ENCODE results near the gene FOXN3. TPM values are rescaled to one million over a fixed set of nuclear protein-coding genes. Genes with fewer than 3 reads are reported as not detected.

The FOXN3 gene
- total RNA-seq, 1 donor from 2014 or later: 46.9 TPM

- no peak for DNase-seq
Observed at GRCh38 chr14:89249065-89249695, 167.9 kb downstream of the FOXN3 start.

GRCh38 chr14:89248411-89249064 is 168.5 kb downstream of the FOXN3 start:
- DNase-seq: no peak

DNA sequence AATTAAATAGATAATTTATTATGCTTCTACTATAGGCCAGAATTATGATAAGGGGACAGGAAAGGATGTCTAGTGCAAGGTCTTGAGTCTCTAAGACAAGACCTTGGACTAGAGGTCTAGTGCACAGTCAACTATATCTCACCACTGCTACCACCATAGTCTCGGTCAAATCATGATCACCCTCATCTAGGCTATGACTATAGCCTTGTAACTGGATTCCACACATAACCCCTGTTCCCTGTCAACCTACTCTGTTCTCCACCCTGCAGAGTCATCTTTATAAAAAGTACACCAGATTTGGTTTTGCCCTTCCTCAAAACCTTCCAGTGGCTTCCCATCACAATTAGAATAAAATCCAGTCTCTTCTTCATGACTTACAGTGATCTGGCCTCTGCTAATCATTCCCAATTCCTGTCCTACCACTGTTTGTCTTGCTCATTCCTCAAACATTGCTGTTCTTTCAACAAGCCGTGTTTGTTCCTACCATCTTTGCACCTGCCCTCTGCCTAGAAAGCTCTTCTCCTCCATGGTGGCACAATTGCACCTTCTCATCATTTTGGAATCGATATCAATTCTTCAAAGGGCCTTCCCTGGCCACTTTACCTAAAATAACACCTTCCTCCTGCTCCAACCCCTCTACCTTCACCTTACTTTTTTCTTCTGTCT is 169.4 kb downstream of the FOXN3 start:
- DNase-seq: no peak

GRCh38 chr14:89246290-89246689 is 170.7 kb downstream of the FOXN3 start:
- DNase-seq: no peak

DNA sequence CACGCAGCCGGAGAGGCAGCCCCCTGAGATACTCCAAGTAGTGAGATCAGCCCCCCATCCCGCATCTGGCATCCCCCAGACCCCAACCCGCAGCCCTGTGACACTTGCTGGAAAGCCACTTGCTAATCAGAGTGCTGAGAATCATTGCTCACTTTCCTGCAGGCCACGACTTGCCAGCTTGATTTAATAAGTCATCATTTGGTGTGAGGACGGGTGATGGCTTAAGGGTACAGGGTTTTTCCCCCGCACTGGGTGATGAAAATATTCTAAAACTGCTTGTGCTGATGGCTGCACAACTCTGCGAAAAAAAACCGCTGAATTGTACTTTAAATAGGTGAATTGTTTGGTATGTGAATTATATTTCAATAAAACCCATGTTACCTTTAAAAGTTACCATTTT is 171.2 kb downstream of the FOXN3 start:
- no peak for DNase-seq

GRCh38 chr14:89244720-89245119 is 172.3 kb downstream of the FOXN3 start:
- no peak for DNase-seq

DNA sequence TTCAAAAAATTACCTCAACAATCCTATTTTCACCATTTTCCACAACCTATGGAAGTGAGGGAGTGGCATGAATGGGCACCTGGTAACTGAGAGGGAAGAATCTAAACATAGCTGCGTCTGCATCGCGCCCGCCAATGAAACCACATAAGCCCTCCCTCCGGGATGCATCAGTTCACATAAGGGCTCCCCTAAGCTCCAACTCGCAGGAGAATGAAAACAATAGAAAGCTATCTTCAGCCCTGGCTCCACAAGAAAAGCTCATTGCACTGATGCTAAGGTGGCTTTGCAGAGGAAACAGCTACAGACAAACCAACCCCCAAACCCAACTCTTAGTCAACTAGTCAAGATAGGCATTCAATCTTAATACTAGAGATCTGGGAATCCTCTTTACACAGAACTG is 173.3 kb downstream of the FOXN3 start:
- DNase-seq: no peak

GRCh38 chr14:89243286-89243685 is 173.7 kb downstream of the FOXN3 start:
- no peak for DNase-seq

DNA sequence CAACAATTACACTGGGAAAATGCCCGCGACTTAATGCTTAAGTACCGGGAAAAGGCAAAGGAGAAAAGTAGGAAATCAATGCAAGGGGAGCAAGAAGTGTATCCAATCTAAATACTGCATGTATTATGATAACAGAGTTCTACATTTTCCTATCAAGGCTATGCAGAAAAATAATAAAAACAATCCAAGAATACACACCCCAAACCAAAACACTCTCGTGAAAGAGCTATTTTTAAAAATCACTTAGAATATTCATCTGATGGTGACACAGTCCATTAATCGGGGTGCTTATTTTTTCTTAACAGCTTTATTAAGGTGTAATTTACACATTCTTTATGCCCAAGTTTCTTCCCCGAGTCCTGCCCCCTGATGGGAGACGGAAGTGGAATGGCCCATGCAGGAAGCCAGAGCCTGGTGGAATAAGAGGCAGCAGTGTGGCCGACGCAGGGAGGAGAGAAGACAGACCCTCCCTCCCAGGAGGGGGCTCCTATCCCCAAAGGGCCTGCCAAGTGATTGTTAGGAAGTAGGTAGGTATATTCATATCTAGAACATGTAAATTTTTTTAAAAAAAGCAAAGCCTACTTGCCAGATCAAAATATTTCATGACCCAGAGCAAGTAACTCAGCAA is 174.3 kb downstream of the FOXN3 start:
- DNase-seq: no peak

GRCh38 chr14:89241934-89242651 is 174.9 kb downstream of the FOXN3 start:
- DNase-seq: no peak

- DNase-seq: no peak
Observed at GRCh38 chr14:89241257-89241656, 175.8 kb downstream of the FOXN3 start.

DNA sequence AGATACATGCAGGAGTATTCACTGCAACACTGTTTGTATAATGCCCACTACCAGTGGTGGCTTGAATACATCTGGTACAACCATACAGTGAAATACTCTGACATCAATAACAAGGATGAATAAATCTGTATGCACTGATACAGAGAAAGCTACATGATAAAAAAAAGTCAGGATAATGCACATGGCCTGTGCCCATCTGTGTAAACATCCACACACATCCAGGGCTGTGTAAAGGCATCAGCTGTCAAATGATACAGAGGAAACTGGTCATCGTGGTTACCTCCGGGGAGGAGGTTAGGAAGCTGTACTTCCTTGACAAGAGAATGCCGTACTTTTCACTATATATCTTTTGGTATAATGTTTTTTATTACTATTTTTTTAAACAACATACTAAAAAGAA is 176.6 kb downstream of the FOXN3 start:
- no peak for DNase-seq

- DNase-seq: no peak
Observed at GRCh38 chr14:89239023-89239422, 178.0 kb downstream of the FOXN3 start.

DNA sequence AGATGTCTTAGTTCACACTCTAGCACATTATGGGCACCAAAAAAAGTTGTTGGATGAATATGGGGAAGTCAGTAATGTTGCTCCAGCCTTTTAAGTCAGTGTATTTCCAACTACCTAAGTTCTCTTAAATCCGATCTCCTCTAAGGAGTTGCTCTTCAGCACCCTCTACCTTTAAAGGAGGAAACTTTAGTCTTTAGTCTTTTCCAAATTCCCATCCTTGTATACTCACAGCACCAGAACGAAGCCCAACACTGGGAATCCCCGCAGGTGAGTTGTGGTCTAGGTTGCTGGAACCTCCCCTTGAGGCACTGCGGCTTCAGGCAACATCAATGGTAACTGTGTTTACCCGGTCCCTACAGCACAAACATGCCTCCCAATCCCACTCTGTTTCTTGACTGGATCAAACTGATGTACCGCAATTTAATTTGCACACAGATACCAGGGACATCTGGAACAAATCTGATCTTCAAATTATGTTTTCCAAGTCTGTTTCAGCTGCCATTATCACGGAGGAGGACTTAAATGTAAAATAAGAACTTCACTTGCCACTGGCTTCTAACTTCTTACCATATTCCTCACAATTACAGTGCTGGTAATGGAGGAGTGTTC is 179.0 kb downstream of the FOXN3 start:
- DNase-seq: no peak

GRCh38 chr14:89236851-89237250 is 180.2 kb downstream of the FOXN3 start:
- DNase-seq: no peak

- DNase-seq: no peak
Observed at GRCh38 chr14:89233184-89233583, 183.8 kb downstream of the FOXN3 start.

DNA sequence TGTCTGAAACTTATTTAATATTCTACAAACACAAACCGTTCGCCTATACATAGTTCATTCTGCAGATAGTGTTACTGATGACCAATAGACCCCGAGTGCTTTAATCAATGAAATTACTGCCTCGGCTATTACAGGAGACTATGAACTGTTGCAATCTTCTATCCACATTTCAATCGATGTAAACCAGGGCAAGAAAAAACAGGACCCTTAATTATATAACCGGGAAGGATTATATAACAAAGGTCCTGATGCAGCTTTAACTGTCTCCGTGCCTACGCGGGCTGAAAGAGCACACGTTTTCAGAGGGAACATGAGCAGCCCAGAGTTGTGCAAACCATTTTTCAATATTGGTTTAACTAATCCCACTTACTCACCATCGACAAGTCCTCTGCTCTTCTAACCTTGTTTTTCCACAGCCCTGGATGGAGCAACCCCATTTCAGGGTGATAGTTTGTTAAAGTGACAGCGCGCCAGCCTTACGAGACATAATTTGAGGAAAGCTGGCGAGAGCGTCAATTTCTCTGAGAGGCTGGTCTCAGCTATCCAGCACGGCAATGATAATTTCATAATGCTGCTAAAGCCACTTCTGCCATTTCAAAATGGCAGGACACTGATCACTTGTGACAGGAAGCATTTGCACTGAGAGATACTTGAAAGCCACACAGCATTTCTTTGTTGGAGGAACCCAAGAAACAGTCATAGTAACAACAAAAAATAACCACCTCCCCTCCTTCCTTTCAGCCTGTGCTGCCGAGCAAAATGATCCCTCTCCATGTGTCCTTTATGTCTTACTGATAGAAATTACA is 184.6 kb downstream of the FOXN3 start:
- no peak for DNase-seq

DNA sequence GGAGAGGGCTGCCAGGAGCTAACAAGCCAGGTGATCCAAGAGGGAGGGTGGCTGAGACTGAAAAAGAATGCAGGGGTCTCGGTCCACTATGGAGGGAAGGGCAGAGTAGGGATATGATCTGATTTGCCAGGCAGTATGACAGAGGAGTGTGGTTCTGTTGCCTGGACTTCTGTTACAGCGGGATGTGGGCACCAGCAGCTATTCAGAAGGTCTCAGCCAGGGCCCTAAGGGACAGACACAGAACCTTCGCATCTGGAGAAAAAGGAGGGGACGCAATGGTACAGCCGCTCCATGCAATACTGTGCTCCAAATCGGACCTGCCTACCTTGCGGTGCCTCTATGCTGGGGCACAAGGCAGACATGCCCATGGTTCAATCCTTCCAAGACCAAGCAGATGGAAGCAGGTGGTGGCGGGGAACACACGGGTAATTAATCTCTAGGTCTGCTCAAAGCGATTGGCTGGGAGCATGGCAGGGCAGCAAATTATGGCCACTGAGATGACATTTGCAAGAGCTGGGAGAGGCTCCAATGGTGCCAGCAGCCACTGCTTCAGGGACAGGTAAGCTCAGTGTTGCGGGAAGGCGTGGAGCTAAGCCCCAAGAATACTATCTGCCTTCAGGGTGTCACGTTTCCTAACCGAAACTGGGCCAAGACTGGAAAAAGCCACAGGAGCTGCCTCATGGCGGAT is 185.5 kb downstream of the FOXN3 start:
- DNase-seq: no peak

DNA sequence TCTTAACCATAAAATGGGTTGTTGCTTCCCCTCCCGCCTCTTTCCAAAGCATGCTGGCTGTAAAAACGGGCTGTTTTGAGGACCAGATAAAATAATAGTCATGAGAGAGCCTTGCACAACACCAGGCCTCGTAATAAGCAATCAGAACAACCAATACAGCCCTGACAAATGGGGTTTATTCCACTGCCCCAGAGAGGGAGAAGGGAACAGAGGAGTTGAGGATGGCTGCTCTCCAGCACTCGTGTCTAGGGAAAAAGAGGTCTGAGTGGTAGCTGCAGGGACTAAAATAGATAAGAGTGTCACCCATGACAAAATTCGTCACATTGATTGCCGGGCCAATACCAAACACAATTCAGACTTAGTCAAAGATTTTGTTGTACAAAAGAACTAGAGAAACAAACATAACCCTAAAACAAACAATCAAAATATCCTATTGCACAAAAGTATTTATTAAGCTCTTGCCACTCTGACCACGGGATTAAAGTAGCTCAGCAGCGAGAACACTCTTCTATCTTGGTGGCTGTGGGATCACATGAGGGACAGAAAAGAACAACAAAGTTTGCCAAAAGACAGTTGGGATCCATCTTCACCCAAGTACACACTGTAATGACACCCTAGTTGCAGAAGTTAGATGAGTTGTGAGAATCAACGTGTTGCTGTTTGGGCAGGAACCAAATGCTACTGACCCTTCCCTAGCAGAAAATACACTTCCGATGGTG is 188.0 kb downstream of the FOXN3 start:
- DNase-seq: no peak

- no peak for DNase-seq
Observed at GRCh38 chr14:89227496-89227836, 189.6 kb downstream of the FOXN3 start.
